Loucy (cell line): ENCODE results near the gene ATP1A1.

Experiments used
- H2AFZ ChIP-seq: fragments of 200-600 bp; sonication (generic); 2 replicates; pipeline ENCODE4 v1.6.0; 2016; ENCODE audit warnings: antibody characterized with exemption, mild to moderate bottlenecking, low read length, moderate library complexity
- H3F3A ChIP-seq: fragments of 200-600 bp; 2 replicates; pipeline ENCODE4 v1.6.0; 2016; ENCODE audit warnings: antibody characterized with exemption, low read depth, mild to moderate bottlenecking
- H3K27me3 ChIP-seq: fragments of 200-600 bp; sonication (generic); 2 replicates; pipeline ENCODE4 v1.6.1; 2014; ENCODE audit warnings: low read length, mild to moderate bottlenecking; ENCODE audit not compliant: insufficient read depth, poor library complexity, severe bottlenecking
- H3K36me3 ChIP-seq: fragments of 200-600 bp; sonication (generic); 2 replicates; pipeline ENCODE4 v1.6.1; 2016; ENCODE audit warnings: low read length; ENCODE audit not compliant: insufficient read depth
- H3K4me1 ChIP-seq: fragments of 200-600 bp; sonication (generic); 2 replicates; pipeline ENCODE4 v1.5.1; 2014; ENCODE audit warnings: low read length, mild to moderate bottlenecking; ENCODE audit not compliant: insufficient read depth, poor library complexity, severe bottlenecking
- H3K4me2 ChIP-seq: fragments of 200-600 bp; sonication (generic); 2 replicates; pipeline ENCODE4 v1.6.0; 2014; ENCODE audit warnings: antibody characterized with exemption, low read length, low read depth, mild to moderate bottlenecking; ENCODE audit not compliant: poor library complexity, severe bottlenecking
- H3K4me3 ChIP-seq: fragments of 200-600 bp; sonication (generic); 2 replicates; pipeline ENCODE4 v1.5.1; 2014; ENCODE audit warnings: low read length, mild to moderate bottlenecking, mixed read lengths; ENCODE audit not compliant: poor library complexity, severe bottlenecking
- H3K79me2 ChIP-seq: fragments of 200-600 bp; sonication (generic); 2 replicates; pipeline ENCODE4 v1.6.1; 2014; ENCODE audit warnings: low read length; ENCODE audit not compliant: insufficient read depth
- H3K9ac ChIP-seq: fragments of 200-600 bp; sonication (generic); 2 replicates; pipeline ENCODE4 v1.6.0; 2014; ENCODE audit warnings: mild to moderate bottlenecking, low read depth, low read length, moderate library complexity; ENCODE audit not compliant: poor library complexity, severe bottlenecking
- H3K9me2 ChIP-seq: fragments of 200-600 bp; sonication (generic); replicated peaks from 2 replicates; pipeline ENCODE4 v1.6.1; 2016; ENCODE audit warnings: low read depth, low read length, mixed read lengths
- H3K9me3 ChIP-seq: fragments of 200-600 bp; sonication (generic); 2 replicates; pipeline ENCODE4 v1.6.1; 2014; ENCODE audit warnings: mild to moderate bottlenecking, antibody characterized with exemption, low read length, low read depth; ENCODE audit not compliant: insufficient read depth
- H4K20me1 ChIP-seq: fragments of 200-600 bp; sonication (generic); 2 replicates; pipeline ENCODE4 v1.6.0; 2014; ENCODE audit warnings: antibody characterized with exemption, low read length, mild to moderate bottlenecking; ENCODE audit not compliant: insufficient read depth, poor library complexity, severe bottlenecking
- EZH2phosphoT487 ChIP-seq: fragments of 200-600 bp; IDR thresholded peaks from 2 replicates; pipeline ENCODE4 v1.6.1; 2018; ENCODE audit warnings: antibody characterized with exemption, mild to moderate bottlenecking, moderate library complexity, borderline replicate concordance
- TF ChIP-seq, protein P1 (sequence below): fragments of 200-600 bp; sonication (generic); conservative IDR thresholded peaks from 2 replicates; pipeline ENCODE4 v1.5.1; 2014; ENCODE audit warnings: mild to moderate bottlenecking, antibody characterized with exemption, low read length

The ATP1A1 gene

DNA sequence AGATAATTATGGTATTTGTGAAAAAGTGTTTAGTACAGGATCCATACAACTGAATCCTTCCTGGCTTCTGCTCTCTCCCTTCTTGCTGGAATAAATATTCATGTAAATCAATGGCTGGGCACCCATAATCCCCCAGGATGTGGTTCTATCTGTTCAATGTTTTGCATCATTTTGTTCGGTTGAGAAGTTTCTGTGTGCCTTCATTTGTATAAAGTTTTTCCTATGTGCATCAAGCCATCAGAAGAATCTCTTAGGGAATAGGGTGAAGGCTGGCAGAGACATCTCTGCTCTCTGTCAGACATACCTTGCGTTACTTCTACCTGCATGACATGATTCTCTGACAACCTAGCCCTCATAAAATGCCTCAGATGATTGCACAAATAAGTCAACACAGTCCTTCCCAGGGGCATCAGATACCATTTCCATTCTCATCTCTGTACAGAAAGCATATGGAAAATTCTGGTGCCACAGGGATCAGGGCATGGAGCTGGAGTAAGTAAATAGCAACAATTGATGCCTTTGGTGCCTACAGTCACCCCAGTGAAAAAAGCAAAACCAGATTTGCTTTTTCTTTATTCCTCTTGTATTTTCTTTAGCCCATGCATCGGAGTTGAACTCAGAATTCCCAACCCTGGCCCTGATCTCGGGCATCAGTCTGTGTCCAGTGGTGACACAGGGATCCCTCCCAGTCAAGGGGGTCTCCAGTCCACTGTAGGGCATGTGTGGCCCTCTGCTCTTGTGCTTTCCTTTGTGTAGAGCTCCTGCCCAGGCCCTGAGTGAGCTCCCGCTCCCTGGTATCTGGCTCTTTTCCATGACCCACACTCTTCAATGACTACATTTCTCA lies 39.7 kb upstream of the ATP1A1 start:
- Histone ChIP-seq H3K4me1 (peaks cover 6% of the 10 kb centered on the region), H3F3A (no peaks in the 10 kb centered on the region), H3K4me3 (no peak overlapping the region)

DNA sequence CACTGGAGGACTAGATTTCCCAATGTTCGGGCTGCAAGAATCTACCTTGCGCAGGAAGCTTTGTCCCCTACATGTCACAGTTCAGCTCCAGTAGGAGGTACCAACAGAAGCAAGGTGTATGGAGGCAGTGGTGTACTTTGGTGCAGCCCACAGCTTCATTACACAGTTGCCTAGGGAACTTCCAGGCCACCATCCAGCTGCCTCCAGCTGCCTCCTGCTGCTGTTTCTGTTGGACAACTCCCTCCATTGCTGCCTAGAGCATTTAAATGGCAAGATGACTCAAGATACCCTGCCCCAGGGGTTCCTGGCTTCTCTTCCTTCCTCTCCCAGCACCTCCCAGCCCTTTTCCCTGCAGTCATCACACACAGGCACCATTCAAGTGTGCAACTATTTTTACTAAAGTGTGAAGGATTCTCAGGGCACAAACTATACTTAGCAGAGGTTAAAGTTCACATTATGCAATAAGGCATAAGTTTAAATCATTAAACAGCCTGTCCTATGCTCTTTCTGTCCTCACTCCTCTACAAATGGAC lies 39.0 kb upstream of the ATP1A1 start:
- Histone ChIP-seq H3F3A (no peaks in the 10 kb centered on the region), H3K27me3 (no peaks in the 10 kb centered on the region), H3K4me1 (peaks cover 6% of the 10 kb centered on the region), H2AFZ (peak overlapping the region; percentile 74; the same call in 1 of the 2 replicates), H3K4me2 (no peak overlapping the region), H3K79me2 (no peaks in the 10 kb centered on the region), H3K9me2 (no peaks in the 10 kb centered on the region), H4K20me1 (no peaks in the 10 kb centered on the region), H3K36me3 (no peaks in the 10 kb centered on the region), H3K4me3 (no peak overlapping the region), H3K9ac (no peak overlapping the region), H3K9me3 (no peaks in the 10 kb centered on the region)
- TF ChIP-seq, protein P1, sequence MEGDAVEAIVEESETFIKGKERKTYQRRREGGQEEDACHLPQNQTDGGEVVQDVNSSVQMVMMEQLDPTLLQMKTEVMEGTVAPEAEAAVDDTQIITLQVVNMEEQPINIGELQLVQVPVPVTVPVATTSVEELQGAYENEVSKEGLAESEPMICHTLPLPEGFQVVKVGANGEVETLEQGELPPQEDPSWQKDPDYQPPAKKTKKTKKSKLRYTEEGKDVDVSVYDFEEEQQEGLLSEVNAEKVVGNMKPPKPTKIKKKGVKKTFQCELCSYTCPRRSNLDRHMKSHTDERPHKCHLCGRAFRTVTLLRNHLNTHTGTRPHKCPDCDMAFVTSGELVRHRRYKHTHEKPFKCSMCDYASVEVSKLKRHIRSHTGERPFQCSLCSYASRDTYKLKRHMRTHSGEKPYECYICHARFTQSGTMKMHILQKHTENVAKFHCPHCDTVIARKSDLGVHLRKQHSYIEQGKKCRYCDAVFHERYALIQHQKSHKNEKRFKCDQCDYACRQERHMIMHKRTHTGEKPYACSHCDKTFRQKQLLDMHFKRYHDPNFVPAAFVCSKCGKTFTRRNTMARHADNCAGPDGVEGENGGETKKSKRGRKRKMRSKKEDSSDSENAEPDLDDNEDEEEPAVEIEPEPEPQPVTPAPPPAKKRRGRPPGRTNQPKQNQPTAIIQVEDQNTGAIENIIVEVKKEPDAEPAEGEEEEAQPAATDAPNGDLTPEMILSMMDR: no peak
- no peak for TF ChIP-seq EZH2phosphoT487

More for the DNA sequence above, 39.7 kb upstream of the ATP1A1 start:
- Histone ChIP-seq H4K20me1 (no peaks in the 10 kb centered on the region), H3K9me3 (no peaks in the 10 kb centered on the region), H3K36me3 (no peaks in the 10 kb centered on the region), H3K4me2 (no peak overlapping the region), H3K79me2 (no peaks in the 10 kb centered on the region), H2AFZ (no peak overlapping the region), H3K27me3 (no peaks in the 10 kb centered on the region), H3K9me2 (no peaks in the 10 kb centered on the region), H3K9ac (no peak overlapping the region)
- no peak for TF ChIP-seq EZH2phosphoT487
- TF ChIP-seq, protein P1: no peak

- H3K4me3 ChIP-seq: no peak overlapping the region
- H3K9me3 ChIP-seq: no peaks in the 10 kb centered on the region
- H3F3A ChIP-seq: no peaks in the 10 kb centered on the region
- peaks cover 6% of the 10 kb centered on the region for H3K4me1 ChIP-seq
- H3K27me3 ChIP-seq: no peaks in the 10 kb centered on the region
- H3K9me2 ChIP-seq: no peaks in the 10 kb centered on the region
- no peaks in the 10 kb centered on the region for H3K79me2 ChIP-seq
- no peak overlapping the region for H3K9ac ChIP-seq
- peak overlapping the region; percentile 74 for H2AFZ ChIP-seq
- H3K4me2 ChIP-seq: no peak overlapping the region
- TF ChIP-seq, protein P1: no peak
- no peak for TF ChIP-seq EZH2phosphoT487
- H3K36me3 ChIP-seq: no peaks in the 10 kb centered on the region
- no peaks in the 10 kb centered on the region for H4K20me1 ChIP-seq
These were observed 38.0 kb upstream of the ATP1A1 start for GRCh38 chr1:116334868-116335635.
